HG03103 (cell line): Measurements from ENCODE around the gene TNS1.
"Not testable (repeated sequence)": the region's sequence is repeated elsewhere in the genome, so short reads cannot be mapped to it uniquely, and the experiment has no call there.

Experiments
- ATAC-seq: cut with Tn5 transposase; IDR thresholded peaks from one replicate; pipeline ENCODE4 v1.9.1; 2021; ENCODE audit warnings: low read depth; ENCODE audit not compliant: unreplicated experiment

TNS1 gene

DNA sequence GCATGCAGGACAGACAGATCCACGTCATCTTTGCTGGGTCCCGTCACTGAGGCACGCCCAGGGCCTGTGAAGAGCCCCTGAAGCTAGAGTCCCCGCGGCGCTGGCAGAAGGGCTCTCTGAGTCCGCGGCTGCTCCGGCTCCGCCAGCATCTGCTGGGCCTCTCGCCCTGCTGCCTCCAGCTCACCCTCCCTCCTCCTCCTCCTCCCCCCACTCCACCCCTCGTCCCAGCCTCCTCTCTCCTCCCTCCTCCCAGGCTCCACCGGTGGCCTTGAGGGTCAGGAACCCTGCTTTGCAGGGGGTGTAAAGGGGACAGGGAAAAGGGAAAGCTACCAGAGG is at the start of gene TNS1:
TNS1 (minus strand) TSS at position 151 of the 336 bp plus-strand sequence; CDS start at position 28, 123 bp downstream.
- no peak for ATAC-seq

- no peak for ATAC-seq
Observed at GRCh38 chr2:218051903-218052302, 49.1 kb upstream of the TNS1 start.

DNA sequence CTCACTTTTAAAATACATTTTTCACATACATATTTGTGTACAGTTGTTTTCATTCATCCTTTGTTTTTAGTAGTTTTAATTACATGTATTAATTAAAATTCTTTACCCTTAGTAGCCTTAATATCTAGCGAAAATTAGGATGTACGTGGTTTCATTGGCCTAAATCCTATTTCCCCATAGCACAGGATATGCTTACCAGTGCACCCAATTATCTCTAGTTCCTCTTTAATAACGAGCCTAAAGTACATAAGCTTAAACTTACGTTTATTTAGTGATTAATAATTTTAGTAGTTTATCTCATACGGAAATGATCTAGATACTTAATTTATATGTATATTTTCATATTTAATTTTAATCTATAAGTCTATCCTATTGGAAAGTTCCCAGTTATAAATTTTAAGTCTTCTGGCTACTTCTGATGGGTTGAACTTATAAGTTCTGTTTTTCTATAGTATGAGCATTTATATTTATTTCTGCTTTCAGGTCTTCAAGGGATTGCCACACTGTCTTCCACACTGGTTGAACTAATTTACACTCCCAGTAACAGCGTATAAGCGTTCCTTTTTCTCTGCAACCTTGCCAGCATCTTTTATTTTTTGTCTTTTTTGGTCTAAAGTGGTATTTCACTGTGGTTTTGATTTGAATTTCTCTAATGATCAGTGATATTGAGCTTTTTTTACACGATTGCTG is 44.9 kb upstream of the TNS1 start:
- no peak for ATAC-seq

DNA sequence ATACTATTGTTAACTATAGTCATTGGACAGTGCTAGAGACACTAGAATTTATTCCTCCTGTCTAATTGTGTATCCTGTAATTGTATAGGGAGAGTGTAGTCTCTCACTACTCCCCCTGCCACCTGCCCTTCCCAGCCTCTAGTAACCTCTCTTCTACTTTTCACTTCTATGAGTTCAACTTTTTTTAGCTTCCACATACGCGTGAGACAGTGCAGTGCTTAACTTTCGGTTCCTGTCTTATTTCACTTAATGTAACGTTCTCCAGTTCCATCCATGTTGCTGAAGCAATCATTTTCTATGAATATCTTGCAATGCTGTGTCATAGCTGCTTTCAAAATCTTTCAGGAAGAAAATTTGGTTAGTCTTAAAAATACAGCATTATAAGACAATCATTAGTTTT is 43.4 kb upstream of the TNS1 start:
- ATAC-seq = peak; percentile 68

GRCh38 chr2:218044599-218044998 is 41.8 kb upstream of the TNS1 start:
- ATAC-seq = not testable (repeated sequence)

GRCh38 chr2:218043701-218044109 is 40.9 kb upstream of the TNS1 start:
- no peak for ATAC-seq

DNA sequence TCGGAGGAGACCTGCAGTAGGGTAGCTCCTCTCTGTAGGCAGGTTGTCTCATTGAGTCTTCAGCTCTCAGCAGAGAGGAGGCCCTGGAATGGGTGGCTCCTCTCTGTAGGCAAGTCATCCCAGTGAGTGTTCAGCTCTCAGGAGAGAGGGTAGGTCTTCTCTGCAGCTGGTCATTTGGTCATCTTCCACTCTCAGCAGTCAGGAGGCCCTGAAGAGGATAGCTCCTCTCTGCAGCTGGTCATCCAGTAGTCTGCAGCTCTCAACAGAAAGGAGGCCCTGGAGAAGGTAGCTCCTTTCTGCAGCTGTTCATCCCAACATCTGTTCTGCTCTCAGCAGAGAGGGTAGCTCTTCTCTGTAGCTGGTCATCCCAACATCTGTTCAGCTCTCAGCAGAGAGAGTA is 40.3 kb upstream of the TNS1 start:
- ATAC-seq = no peak

- ATAC-seq = no peak
Observed at GRCh38 chr2:218041302-218042168, 38.7 kb upstream of the TNS1 start.

DNA sequence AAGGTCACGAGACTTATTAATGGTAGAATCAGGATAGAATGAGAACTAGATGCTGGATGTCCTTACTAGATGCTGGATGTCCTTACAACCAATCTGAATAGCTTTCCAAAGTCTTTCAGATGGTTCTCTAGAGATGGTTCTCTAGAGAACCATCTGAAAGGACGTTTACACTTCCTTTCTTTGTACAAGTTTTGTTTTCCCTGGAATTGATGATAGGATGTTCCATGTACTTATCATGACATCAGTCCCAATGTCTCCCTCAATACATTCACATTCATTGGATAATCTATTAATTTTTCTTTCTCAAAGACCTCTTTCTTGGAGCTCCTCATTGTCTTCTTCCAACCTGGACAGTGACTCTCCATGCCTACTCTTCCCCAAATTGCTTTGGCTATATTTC is 38.1 kb upstream of the TNS1 start:
- ATAC-seq = no peak

- ATAC-seq = no peak
Observed at GRCh38 chr2:218039171-218039570, 36.4 kb upstream of the TNS1 start.

- no peak for ATAC-seq
Observed at GRCh38 chr2:218036371-218036770, 33.6 kb upstream of the TNS1 start.

GRCh38 chr2:218035463-218036100 is 32.8 kb upstream of the TNS1 start:
- no peak for ATAC-seq

DNA sequence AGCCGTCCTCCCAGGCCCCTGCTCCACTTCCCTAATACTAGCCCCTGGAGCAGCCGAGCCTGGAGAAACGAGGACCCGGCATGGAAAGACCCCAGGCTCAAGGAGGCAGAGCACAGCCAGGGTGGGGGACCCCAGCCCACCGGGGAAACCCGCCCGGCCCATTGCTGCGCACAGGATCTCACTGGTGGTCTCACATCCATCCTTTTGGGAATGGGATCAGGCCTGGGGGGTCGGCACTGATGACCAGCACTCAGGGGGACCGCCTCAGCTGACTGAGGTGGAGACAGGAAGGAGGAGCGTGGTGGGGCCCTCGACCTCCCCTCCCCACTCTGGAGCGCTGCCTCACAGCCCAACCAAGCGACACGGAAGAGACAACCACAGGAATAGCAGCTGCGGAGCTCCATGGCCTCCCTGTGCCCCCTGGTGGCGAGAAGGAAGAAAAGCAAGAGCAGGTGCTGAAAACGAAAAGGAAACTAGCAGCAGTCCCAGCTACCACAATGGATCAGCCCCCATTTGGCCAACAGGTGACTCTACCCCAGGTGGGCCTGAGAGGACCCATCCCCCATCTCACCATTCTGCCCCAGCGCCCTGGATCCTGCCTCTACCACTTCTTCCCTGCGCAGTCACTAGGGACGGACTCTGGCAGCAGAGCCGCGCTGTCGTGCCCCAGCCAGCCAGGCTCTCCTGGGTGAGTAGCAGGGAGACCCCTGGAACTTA is 31.9 kb upstream of the TNS1 start:
- ATAC-seq = peak; percentile 77

DNA sequence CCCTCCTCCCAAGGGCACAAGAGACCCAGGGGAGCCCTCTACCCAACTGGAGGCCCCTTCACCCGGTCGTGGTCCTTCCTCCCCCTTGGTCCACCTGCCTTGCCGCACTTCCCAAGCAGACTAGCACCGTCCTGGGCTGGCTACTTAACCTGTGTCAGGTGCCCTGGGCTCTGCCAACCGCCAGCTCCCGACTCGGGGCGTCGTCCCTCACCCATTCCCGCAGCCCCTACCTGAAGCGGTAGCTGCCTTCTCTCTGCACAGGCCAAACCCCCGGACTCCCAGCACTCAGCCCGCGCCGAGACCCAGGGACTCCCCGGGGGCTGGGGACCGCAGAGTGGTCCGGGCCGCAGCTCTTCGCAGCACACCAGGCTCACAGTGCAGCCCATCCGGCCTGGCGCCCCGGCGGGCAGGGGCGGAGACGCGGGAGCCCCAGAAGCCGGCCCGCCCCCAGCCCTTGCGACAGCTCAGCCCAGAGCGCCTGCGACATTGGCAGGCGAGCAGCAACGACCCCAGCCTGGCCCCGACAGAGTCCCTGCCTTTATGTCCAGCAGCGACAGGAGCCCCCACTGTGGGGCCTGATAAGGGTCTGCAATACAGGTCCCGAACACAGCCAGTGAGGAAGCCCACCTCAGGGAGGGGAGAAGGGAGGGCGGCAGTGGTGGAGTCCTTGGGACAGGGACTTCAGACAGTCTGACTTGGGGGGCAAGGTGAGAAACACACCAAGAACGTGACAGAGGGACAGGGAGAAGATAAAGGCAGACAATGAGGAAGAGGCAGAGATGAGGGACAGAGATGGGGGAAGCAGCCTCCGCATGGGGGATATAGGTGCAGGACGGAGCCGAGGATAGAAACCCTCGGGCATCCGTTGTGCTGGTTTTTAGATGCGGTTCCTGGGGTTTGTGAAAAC is 31.0 kb upstream of the TNS1 start:
- no peak for ATAC-seq

GRCh38 chr2:218033208-218033589 is 30.4 kb upstream of the TNS1 start:
- no peak for ATAC-seq

- ATAC-seq = no peak
Observed at GRCh38 chr2:218032336-218033171, 29.8 kb upstream of the TNS1 start.

- ATAC-seq = no peak
Observed at GRCh38 chr2:218031771-218032257, 29.0 kb upstream of the TNS1 start.

DNA sequence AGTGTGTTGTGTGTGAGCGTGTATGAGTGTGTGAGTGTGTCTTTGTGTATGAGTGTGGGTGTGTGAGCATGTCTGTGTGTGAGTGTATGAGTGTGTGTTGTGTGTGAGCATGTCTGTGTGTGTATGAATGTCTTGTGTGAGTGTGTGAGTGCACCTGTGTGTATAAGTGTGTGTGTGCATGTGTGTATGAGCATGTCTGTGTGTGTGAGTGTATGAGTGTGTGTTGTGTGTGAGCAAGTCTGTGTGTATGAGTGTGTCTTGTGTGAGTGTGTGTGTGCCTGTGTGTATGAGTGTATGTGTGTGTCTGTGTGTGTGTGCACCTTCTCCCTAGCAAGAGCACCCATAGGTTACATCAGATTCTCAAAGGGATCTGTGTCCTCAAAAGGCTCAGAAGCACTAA is 28.5 kb upstream of the TNS1 start:
- ATAC-seq = no peak
